K562 (cell line): ENCODE data around the gene CELA3B. TPM values are rescaled to one million over a fixed set of nuclear protein-coding genes. Genes with fewer than 3 reads are reported as not detected.

Experiments
- HLTF ChIP-seq: fragments of 450-650 bp; IDR thresholded peaks from 2 replicates; pipeline ENCODE4 v1.6.1; 2016
- HNRNPK ChIP-seq: fragments of 200-400 bp; formaldehyde crosslinking; IDR thresholded peaks from one replicate; pipeline ENCODE4 v1.6.1; 2018; ENCODE audit warnings: mild to moderate bottlenecking, low read depth, low read length; ENCODE audit not compliant: poor library complexity, severe bottlenecking
- NELFE ChIP-seq: IDR thresholded peaks from 2 replicates; pipeline ENCODE4 v1.6.1; 2011; ENCODE audit warnings: mild to moderate bottlenecking; ENCODE audit not compliant: insufficient read depth, insufficient read length
- ZBTB7A ChIP-seq: IDR thresholded peaks from 2 replicates; pipeline ENCODE4 v1.6.1; 2011; ENCODE audit warnings: low read depth, mild to moderate bottlenecking, low read length, moderate library complexity, borderline replicate concordance; ENCODE audit not compliant: control insufficient read depth
- polyA plus RNA-seq, 8 experiments: library from polyadenylated mRNA; depleted of rRNA in 4 of 8; stranded (reverse) in 5 of 8; unstranded in 3 of 8; fragments of >200 nt; fragmentation: Nextera tagmentation in 2 of 8; fragmentation: Illumina TruSeq in 1 of 8; extraction: Ambion mirVana in 2 of 8; extraction: Trizol in 1 of 8; gene quantifications; 2 replicates each; pipeline versions ENCODE4 v1.2.1 to v1.2.3, GENCODE V29; 2011 to 2014; ENCODE audit warnings: inconsistent platforms in 1 of 8, missing spikeins in 1 of 8
- total RNA-seq, 7 experiments: library from RNA; depleted of rRNA in 6 of 7; stranded (reverse); fragments of >200 nt in 6 of 7; fragmentation: Illumina TruSeq in 2 of 7; extraction: Trizol in 2 of 7; gene quantifications; 2 replicates each; pipeline versions ENCODE4 v1.2.1 to v1.2.3, GENCODE V29; 2011 to 2021; ENCODE audit warnings: low replicate concordance in 1 of 7
- TF ChIP-seq, protein P1 (sequence below): fragments of 450-650 bp; formaldehyde crosslinking; IDR thresholded peaks from 2 replicates; pipeline ENCODE4 v1.4.0; 2022; ENCODE audit warnings: missing genetic modification characterization
- TF ChIP-seq, protein P2 (sequence below): fragments of 250-450 bp; sonication (Bioruptor Pico); IDR thresholded peaks from 2 replicates; pipeline ENCODE4 v1.4.0; 2020; ENCODE audit warnings: mild to moderate bottlenecking, moderate library complexity, borderline replicate concordance
- TF ChIP-seq, protein P3 (sequence below), 2 experiments: fragments of 450-650 bp; conservative IDR thresholded peaks; 2 replicates each; pipeline ENCODE4 v1.6.1; 2017; ENCODE audit warnings: mild to moderate bottlenecking in 2 of 2, moderate library complexity in 2 of 2
- TF ChIP-seq, protein P4 (sequence below): fragments of 250-450 bp; sonication (Bioruptor Pico); IDR thresholded peaks from 2 replicates; pipeline ENCODE4 v1.5.0; 2021; ENCODE audit warnings: mild to moderate bottlenecking, borderline replicate concordance
- TF ChIP-seq, protein P5 (sequence below): fragments of 250-450 bp; sonication (Bioruptor Pico); IDR thresholded peaks from 2 replicates; pipeline ENCODE4 v1.8.0; 2022; ENCODE audit warnings: moderate library complexity, mild to moderate bottlenecking, inconsistent platforms
- TF ChIP-seq, protein P6 (sequence below): fragments of 450-650 bp; conservative IDR thresholded peaks from 2 replicates; pipeline ENCODE4 v1.6.1; 2016; ENCODE audit warnings: missing genetic modification characterization, low read depth, mild to moderate bottlenecking, missing compliant biosample characterization, moderate library complexity
- TF ChIP-seq, protein P7 (sequence below), 2 experiments: fragments of 450-650 bp; IDR thresholded peaks; 2 replicates each; pipeline ENCODE4 v1.6.1; 2016

CELA3B gene
- total and polyA plus RNA-seq, 9 of the 15 experiments (the other 6 are each of a cell fraction or from before 2014, with no cell fraction given): 3.1 TPM; not detected in 8

DNA sequence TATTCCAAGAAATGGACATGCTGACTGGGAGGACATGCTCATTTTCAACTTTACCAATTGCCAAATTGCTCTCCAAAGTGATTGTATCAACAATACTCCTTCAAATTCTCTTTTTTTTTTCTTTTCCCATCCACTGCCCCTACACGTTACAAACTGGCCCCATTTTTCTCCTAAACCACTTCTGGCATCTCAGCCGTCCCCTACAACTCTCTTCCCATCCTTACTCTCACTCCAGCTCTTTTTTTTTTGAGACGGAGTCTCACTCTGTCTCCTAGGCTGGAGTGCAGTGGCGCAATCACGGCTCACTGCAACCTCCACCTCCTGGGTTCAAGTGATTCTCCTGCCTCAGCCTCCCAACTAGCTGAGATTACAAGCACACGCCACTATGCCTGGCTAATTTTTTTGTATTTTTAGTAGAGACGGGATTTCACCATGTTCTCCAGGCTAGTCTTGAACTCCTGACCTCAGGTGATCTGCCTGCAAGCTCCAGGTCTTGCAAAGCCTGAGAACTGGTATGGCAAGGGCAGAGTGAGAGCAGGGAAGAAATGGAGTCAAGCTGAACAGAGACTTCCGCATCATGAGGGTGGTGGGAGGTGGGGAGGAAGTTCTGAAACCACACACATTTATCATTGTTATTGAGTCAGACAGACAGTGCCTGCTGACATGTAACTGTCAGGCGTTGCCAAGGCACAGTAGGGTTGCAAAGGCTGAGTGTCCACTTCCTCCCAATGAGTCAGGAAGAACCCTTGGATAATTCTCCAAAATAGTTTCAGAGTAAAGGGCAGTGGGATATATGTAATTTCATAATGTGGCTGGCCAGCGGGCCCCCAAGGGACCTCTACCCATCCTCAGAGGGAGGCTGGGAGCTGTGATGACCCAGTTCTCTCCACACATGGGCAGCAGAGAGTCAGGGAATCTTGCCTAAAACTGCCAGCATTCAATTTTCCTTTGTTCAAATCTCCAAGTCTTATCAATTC is 42.0 kb downstream of the CELA3B start (continued):
- TF ChIP-seq, protein P1, sequence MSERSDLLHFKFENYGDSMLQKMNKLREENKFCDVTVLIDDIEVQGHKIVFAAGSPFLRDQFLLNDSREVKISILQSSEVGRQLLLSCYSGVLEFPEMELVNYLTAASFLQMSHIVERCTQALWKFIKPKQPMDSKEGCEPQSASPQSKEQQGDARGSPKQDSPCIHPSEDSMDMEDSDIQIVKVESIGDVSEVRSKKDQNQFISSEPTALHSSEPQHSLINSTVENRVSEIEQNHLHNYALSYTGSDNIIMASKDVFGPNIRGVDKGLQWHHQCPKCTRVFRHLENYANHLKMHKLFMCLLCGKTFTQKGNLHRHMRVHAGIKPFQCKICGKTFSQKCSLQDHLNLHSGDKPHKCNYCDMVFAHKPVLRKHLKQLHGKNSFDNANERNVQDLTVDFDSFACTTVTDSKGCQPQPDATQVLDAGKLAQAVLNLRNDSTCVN (CRISPR knock-in tag): 0 out of 2 replicates have a peak, but pooled peaks have one; percentile 6
- TF ChIP-seq, protein P2, sequence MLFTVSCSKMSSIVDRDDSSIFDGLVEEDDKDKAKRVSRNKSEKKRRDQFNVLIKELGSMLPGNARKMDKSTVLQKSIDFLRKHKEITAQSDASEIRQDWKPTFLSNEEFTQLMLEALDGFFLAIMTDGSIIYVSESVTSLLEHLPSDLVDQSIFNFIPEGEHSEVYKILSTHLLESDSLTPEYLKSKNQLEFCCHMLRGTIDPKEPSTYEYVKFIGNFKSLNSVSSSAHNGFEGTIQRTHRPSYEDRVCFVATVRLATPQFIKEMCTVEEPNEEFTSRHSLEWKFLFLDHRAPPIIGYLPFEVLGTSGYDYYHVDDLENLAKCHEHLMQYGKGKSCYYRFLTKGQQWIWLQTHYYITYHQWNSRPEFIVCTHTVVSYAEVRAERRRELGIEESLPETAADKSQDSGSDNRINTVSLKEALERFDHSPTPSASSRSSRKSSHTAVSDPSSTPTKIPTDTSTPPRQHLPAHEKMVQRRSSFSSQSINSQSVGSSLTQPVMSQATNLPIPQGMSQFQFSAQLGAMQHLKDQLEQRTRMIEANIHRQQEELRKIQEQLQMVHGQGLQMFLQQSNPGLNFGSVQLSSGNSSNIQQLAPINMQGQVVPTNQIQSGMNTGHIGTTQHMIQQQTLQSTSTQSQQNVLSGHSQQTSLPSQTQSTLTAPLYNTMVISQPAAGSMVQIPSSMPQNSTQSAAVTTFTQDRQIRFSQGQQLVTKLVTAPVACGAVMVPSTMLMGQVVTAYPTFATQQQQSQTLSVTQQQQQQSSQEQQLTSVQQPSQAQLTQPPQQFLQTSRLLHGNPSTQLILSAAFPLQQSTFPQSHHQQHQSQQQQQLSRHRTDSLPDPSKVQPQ: no peak
- TF ChIP-seq HNRNPK (no peak), NELFE (no peak), ZBTB7A (no peak), HLTF (no peak)
- TF ChIP-seq, protein P3, sequence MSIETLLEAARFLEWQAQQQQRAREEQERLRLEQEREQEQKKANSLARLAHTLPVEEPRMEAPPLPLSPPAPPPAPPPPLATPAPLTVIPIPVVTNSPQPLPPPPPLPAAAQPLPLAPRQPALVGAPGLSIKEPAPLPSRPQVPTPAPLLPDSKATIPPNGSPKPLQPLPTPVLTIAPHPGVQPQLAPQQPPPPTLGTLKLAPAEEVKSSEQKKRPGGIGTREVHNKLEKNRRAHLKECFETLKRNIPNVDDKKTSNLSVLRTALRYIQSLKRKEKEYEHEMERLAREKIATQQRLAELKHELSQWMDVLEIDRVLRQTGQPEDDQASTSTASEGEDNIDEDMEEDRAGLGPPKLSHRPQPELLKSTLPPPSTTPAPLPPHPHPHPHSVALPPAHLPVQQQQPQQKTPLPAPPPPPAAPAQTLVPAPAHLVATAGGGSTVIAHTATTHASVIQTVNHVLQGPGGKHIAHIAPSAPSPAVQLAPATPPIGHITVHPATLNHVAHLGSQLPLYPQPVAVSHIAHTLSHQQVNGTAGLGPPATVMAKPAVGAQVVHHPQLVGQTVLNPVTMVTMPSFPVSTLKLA (conservative IDR thresholded peaks at IDR 0.05): peak in 1 of 2 experiments; percentile 52; a peak in 1 of 4 replicates
- TF ChIP-seq, protein P4, sequence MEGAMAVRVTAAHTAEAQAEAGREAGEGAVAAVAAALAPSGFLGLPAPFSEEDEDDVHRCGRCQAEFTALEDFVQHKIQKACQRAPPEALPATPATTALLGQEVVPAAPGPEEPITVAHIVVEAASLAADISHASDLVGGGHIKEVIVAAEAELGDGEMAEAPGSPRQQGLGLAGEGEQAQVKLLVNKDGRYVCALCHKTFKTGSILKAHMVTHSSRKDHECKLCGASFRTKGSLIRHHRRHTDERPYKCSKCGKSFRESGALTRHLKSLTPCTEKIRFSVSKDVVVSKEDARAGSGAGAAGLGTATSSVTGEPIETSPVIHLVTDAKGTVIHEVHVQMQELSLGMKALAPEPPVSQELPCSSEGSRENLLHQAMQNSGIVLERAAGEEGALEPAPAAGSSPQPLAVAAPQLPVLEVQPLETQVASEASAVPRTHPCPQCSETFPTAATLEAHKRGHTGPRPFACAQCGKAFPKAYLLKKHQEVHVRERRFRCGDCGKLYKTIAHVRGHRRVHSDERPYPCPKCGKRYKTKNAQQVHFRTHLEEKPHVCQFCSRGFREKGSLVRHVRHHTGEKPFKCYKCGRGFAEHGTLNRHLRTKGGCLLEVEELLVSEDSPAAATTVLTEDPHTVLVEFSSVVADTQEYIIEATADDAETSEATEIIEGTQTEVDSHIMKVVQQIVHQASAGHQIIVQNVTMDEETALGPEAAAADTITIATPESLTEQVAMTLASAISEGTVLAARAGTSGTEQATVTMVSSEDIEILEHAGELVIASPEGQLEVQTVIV (CRISPR knock-in tag): no peak
- TF ChIP-seq, protein P5, sequence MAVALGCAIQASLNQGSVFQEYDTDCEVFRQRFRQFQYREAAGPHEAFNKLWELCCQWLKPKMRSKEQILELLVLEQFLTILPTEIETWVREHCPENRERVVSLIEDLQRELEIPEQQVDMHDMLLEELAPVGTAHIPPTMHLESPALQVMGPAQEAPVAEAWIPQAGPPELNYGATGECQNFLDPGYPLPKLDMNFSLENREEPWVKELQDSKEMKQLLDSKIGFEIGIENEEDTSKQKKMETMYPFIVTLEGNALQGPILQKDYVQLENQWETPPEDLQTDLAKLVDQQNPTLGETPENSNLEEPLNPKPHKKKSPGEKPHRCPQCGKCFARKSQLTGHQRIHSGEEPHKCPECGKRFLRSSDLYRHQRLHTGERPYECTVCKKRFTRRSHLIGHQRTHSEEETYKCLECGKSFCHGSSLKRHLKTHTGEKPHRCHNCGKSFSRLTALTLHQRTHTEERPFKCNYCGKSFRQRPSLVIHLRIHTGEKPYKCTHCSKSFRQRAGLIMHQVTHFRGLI: no peak
- TF ChIP-seq, protein P6, sequence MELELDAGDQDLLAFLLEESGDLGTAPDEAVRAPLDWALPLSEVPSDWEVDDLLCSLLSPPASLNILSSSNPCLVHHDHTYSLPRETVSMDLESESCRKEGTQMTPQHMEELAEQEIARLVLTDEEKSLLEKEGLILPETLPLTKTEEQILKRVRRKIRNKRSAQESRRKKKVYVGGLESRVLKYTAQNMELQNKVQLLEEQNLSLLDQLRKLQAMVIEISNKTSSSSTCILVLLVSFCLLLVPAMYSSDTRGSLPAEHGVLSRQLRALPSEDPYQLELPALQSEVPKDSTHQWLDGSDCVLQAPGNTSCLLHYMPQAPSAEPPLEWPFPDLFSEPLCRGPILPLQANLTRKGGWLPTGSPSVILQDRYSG: no peak; the same call in none of the 2 replicates
- TF ChIP-seq, protein P7, sequence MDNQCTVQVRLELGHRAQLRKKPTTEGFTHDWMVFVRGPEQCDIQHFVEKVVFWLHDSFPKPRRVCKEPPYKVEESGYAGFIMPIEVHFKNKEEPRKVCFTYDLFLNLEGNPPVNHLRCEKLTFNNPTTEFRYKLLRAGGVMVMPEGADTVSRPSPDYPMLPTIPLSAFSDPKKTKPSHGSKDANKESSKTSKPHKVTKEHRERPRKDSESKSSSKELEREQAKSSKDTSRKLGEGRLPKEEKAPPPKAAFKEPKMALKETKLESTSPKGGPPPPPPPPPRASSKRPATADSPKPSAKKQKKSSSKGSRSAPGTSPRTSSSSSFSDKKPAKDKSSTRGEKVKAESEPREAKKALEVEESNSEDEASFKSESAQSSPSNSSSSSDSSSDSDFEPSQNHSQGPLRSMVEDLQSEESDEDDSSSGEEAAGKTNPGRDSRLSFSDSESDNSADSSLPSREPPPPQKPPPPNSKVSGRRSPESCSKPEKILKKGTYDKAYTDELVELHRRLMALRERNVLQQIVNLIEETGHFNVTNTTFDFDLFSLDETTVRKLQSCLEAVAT (IDR thresholded peaks at IDR 0.05): peak in 1 of 2 experiments; percentile 91; a peak in 2 of 4 replicates
